Karpas-422 (cell line): ENCODE measurements around the gene JAKMIP1. TPM values are rescaled to one million over a fixed set of nuclear protein-coding genes. Genes with fewer than 3 reads are reported as not detected.

ENCODE experiments used
- DNase-seq: peaks from one replicate; pipeline ENCODE4 v3.0.0-alpha.2; 2015
- H2AFZ ChIP-seq: fragments of 200-600 bp; sonication (generic); 2 replicates; pipeline ENCODE4 v1.6.1; 2014; ENCODE audit warnings: antibody characterized with exemption, low read length, mixed read lengths
- H3K27ac ChIP-seq: fragments of 200-600 bp; sonication (generic); 2 replicates; pipeline ENCODE4 v1.5.1; 2014; ENCODE audit warnings: mild to moderate bottlenecking, low read length, moderate library complexity
- H3K27me3 ChIP-seq: fragments of 200-600 bp; sonication (generic); 2 replicates; pipeline ENCODE4 v1.6.1; 2014; ENCODE audit warnings: low read length, mixed read lengths
- H3K36me3 ChIP-seq: fragments of 200-600 bp; sonication (generic); 2 replicates; pipeline ENCODE4 v1.6.1; 2014; ENCODE audit warnings: low read length, mixed read lengths; ENCODE audit not compliant: insufficient read depth
- H3K4me1 ChIP-seq: fragments of 200-600 bp; sonication (generic); 2 replicates; pipeline ENCODE4 v1.6.1; 2014; ENCODE audit warnings: mild to moderate bottlenecking, low read length, mixed read lengths
- H3K4me2 ChIP-seq: fragments of 200-600 bp; sonication (generic); 2 replicates; pipeline ENCODE4 v1.6.1; 2014; ENCODE audit warnings: low read length, low read depth, mild to moderate bottlenecking; ENCODE audit not compliant: poor library complexity, severe bottlenecking
- H3K4me3 ChIP-seq: fragments of 200-600 bp; sonication (generic); 2 replicates; pipeline ENCODE4 v1.5.1; 2014; ENCODE audit warnings: mild to moderate bottlenecking, antibody characterized with exemption, low read length, mixed read lengths
- H3K79me2 ChIP-seq: fragments of 200-600 bp; sonication (generic); 2 replicates; pipeline ENCODE4 v1.6.1; 2014; ENCODE audit warnings: mild to moderate bottlenecking, low read length, mixed read lengths
- H3K9ac ChIP-seq: fragments of 200-600 bp; sonication (generic); 2 replicates; pipeline ENCODE4 v1.6.0; 2014; ENCODE audit warnings: low read length
- H3K9me2 ChIP-seq: fragments of 200-600 bp; sonication (generic), shearing (Covaris generic); replicated peaks from 2 replicates; pipeline ENCODE4 v1.6.0; 2014; ENCODE audit warnings: mild to moderate bottlenecking, low read length, moderate library complexity; ENCODE audit not compliant: insufficient read depth
- H3K9me3 ChIP-seq: fragments of 300-700, 200-600 bp; sonication (generic); 2 replicates; pipeline ENCODE4 v1.6.1; 2014; ENCODE audit warnings: low read length, mixed read lengths
- H4K20me1 ChIP-seq: fragments of 200-600 bp; sonication (generic); 2 replicates; pipeline ENCODE4 v1.6.1; 2014; ENCODE audit warnings: mild to moderate bottlenecking, antibody characterized with exemption, low read length, low read depth; ENCODE audit not compliant: insufficient read depth
- total RNA-seq: library from RNA; depleted of rRNA; stranded (reverse); fragments of >200 nt; shearing (Covaris generic); gene quantifications from 2 replicates; pipeline ENCODE4 v1.2.3, GENCODE V29; 2014; ENCODE audit warnings: low replicate concordance

JAKMIP1 gene
- total RNA-seq, 1 experiment from 2014 or later = not detected

GRCh38 chr4:6049278-6049677, 151.1 kb downstream of the JAKMIP1 start:
- no peaks in the 10 kb centered on the region for H3K36me3 ChIP-seq
- no peak overlapping the region for H3K27ac ChIP-seq
- H4K20me1 ChIP-seq = no peaks in the 10 kb centered on the region
- no peaks in the 10 kb centered on the region for H3K4me1 ChIP-seq
- H3K9me2 ChIP-seq = no peaks in the 10 kb centered on the region
- H3K4me2 ChIP-seq = no peak overlapping the region
- DNase-seq = no peak
- no peak overlapping the region for H2AFZ ChIP-seq
- no peaks in the 10 kb centered on the region for H3K9me3 ChIP-seq
- no peaks in the 10 kb centered on the region for H3K27me3 ChIP-seq
- no peak overlapping the region for H3K9ac ChIP-seq
- no peak overlapping the region for H3K4me3 ChIP-seq
- H3K79me2 ChIP-seq = no peaks in the 10 kb centered on the region

- no peak overlapping the region for H3K4me3 ChIP-seq
- H3K4me2 ChIP-seq = no peak overlapping the region
- no peak overlapping the region for H3K27ac ChIP-seq
- no peaks in the 10 kb centered on the region for H3K79me2 ChIP-seq
- no peaks in the 10 kb centered on the region for H3K9me3 ChIP-seq
- H3K9me2 ChIP-seq = no peaks in the 10 kb centered on the region
- H3K4me1 ChIP-seq = no peaks in the 10 kb centered on the region
- no peaks in the 10 kb centered on the region for H3K36me3 ChIP-seq
- no peak overlapping the region for H3K9ac ChIP-seq
- H4K20me1 ChIP-seq = no peaks in the 10 kb centered on the region
- no peaks in the 10 kb centered on the region for H3K27me3 ChIP-seq
- DNase-seq = no peak
- no peak overlapping the region for H2AFZ ChIP-seq
Observed at GRCh38 chr4:6048537-6048936, 151.8 kb downstream of the JAKMIP1 start.

DNA sequence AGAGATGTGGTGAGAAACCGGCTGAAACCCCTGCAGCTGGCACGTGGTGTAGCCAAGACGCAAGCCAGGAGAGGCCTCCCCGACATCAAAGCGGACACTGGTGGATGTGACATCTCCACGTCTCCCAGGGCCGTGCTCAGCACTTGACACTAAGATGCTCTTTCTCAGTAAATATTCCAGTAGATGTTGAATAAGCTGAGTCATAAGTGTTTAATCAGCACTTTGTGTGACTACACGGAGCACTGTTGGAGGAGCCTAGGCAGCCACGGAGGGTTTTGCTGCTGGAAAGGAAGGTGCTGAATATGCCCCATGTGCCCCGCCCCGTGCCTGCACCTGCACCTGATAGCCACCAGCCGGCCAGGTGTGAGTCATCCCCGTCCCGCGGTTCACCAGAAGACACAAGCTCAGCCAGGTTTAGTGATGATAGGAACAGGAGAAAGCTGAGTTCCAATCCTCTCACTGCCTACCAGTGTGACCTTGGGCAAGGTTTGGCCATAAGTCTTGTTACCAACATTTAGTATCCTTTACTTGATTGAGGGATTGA, 153.1 kb downstream of the JAKMIP1 start:
- H3K9me2 ChIP-seq = no peaks in the 10 kb centered on the region
- no peak overlapping the region for H3K27ac ChIP-seq
- no peaks in the 10 kb centered on the region for H3K27me3 ChIP-seq
- no peaks in the 10 kb centered on the region for H3K79me2 ChIP-seq
- no peaks in the 10 kb centered on the region for H4K20me1 ChIP-seq
- DNase-seq = no peak
- H3K9me3 ChIP-seq = no peaks in the 10 kb centered on the region
- no peak overlapping the region for H3K4me2 ChIP-seq
- no peak overlapping the region for H3K4me3 ChIP-seq
- no peak overlapping the region for H3K9ac ChIP-seq
- no peak overlapping the region for H2AFZ ChIP-seq
- H3K4me1 ChIP-seq = no peaks in the 10 kb centered on the region; the same call in 1 of the 2 replicates
- no peaks in the 10 kb centered on the region for H3K36me3 ChIP-seq

DNA sequence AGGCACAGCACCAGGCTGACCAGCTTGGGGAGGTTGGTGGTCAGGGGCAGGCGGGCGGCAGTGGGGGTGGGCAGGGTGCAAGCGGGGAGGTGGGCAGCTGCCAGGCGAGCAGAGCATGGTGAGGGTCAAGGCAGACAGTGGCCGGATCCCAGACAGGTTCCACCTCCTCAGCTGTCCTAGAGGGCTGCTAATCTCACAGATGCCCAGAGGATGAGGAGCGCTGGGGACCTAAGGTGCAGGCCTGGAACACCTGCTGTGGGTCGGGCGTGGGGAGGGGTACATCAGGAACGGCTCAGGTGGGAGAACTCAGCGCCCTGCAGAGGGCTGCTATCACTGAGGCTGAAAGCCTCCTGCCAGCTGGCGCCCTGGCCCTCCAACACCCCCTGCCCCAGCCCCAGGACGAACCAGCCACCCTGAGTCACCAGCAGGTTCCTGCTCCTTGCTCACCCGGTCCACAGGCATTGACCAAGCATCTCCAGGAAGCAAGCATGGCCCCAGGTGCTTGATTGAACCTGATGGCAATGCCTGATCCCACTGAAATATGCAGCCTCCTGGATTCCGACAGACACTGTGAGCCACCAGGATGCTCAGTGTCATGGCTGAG, 153.7 kb downstream of the JAKMIP1 start:
- Histone ChIP-seq H4K20me1 (no peaks in the 10 kb centered on the region), H3K9me3 (no peaks in the 10 kb centered on the region), H3K27ac (no peak overlapping the region), H3K9ac (no peak overlapping the region), H3K27me3 (no peaks in the 10 kb centered on the region), H3K4me2 (no peak overlapping the region), H3K4me3 (no peak overlapping the region), H3K9me2 (no peaks in the 10 kb centered on the region), H2AFZ (no peak overlapping the region), H3K79me2 (no peaks in the 10 kb centered on the region), H3K4me1 (peaks cover 6% of the 10 kb centered on the region), H3K36me3 (no peaks in the 10 kb centered on the region)
- no peak for DNase-seq

DNA sequence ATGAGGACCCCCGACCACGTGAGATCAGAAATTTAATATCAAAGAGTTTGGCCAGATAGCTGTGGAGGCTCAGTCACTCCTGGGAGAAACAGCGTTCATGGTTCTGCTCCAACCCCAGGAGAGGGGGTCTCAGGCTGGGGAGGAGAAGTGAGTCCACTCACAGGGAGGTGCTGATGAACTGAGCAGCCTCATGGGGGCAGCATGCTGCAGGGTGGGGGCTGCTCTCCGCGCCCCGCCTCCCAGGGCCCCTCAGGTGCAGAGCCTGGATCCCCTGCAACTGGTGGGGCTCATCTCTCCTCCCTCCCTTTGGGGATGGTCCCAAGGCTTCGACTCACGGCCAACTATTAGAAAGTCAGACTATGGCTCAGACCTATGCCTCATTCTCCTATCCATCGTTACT, 155.5 kb downstream of the JAKMIP1 start:
- Histone ChIP-seq H3K27ac (no peak overlapping the region), H3K9me3 (no peaks in the 10 kb centered on the region), H3K79me2 (no peaks in the 10 kb centered on the region), H3K9me2 (no peaks in the 10 kb centered on the region), H3K4me2 (no peak overlapping the region), H2AFZ (no peak overlapping the region), H3K27me3 (no peaks in the 10 kb centered on the region), H3K9ac (no peak overlapping the region), H3K4me1 (peaks cover 6% of the 10 kb centered on the region), H3K4me3 (no peak overlapping the region), H3K36me3 (no peaks in the 10 kb centered on the region), H4K20me1 (no peaks in the 10 kb centered on the region)
- DNase-seq = no peak

GRCh38 chr4:6044276-6044675, 156.1 kb downstream of the JAKMIP1 start:
- no peak overlapping the region for H3K4me3 ChIP-seq
- no peaks in the 10 kb centered on the region for H3K79me2 ChIP-seq
- DNase-seq = no peak
- H3K27ac ChIP-seq = no peak overlapping the region
- H3K27me3 ChIP-seq = no peaks in the 10 kb centered on the region
- no peaks in the 10 kb centered on the region for H3K9me3 ChIP-seq
- peaks cover 6% of the 10 kb centered on the region for H3K4me1 ChIP-seq
- no peak overlapping the region for H3K9ac ChIP-seq
- H3K4me2 ChIP-seq = no peak overlapping the region
- H3K9me2 ChIP-seq = no peaks in the 10 kb centered on the region
- H4K20me1 ChIP-seq = no peaks in the 10 kb centered on the region
- no peaks in the 10 kb centered on the region for H3K36me3 ChIP-seq
- H2AFZ ChIP-seq = no peak overlapping the region

- H3K79me2 ChIP-seq = no peaks in the 10 kb centered on the region
- H3K9ac ChIP-seq = no peak overlapping the region
- H3K27me3 ChIP-seq = no peaks in the 10 kb centered on the region
- H3K27ac ChIP-seq = no peak overlapping the region
- no peaks in the 10 kb centered on the region for H3K36me3 ChIP-seq
- no peaks in the 10 kb centered on the region for H3K9me2 ChIP-seq
- H3K4me2 ChIP-seq = no peak overlapping the region
- no peak overlapping the region for H3K4me3 ChIP-seq
- H3K4me1 ChIP-seq = peaks cover 6% of the 10 kb centered on the region
- no peak for DNase-seq
- H2AFZ ChIP-seq = no peak overlapping the region
- H3K9me3 ChIP-seq = no peaks in the 10 kb centered on the region
- no peaks in the 10 kb centered on the region for H4K20me1 ChIP-seq
Observed at GRCh38 chr4:6043843-6044242, 156.5 kb downstream of the JAKMIP1 start.

DNA sequence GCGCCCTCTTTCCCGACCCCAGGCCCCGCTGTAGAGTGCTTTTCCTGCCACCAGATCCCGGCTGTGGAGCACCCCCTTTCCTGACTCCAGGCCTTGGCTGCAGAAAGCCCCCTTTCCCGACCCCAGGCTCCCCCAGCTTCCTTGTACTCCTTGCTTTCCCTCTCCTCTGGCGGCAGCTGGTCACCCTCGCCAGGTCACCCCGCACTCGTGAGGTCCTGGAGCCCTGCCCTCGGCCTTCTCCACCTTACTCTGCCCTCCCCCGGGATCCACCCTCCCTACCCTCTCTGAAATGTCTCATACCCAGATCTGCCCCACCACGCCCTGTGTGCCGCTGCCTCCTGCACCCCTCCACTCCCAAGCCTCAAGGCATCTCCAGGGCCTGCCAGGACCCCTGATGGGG, 157.2 kb downstream of the JAKMIP1 start:
- no peaks in the 10 kb centered on the region for H3K27me3 ChIP-seq
- no peak overlapping the region for H2AFZ ChIP-seq
- DNase-seq = no peak
- no peaks in the 10 kb centered on the region for H4K20me1 ChIP-seq
- no peaks in the 10 kb centered on the region for H3K36me3 ChIP-seq
- no peak overlapping the region for H3K4me2 ChIP-seq
- H3K27ac ChIP-seq = no peak overlapping the region
- no peak overlapping the region for H3K9ac ChIP-seq
- H3K9me3 ChIP-seq = no peaks in the 10 kb centered on the region
- H3K4me3 ChIP-seq = no peak overlapping the region
- no peaks in the 10 kb centered on the region for H3K79me2 ChIP-seq
- H3K9me2 ChIP-seq = no peaks in the 10 kb centered on the region
- peaks cover 6% of the 10 kb centered on the region for H3K4me1 ChIP-seq
